ENCODE data around the gene OPA1.

- no peak for TF ChIP-seq CTCF (conservative IDR thresholded peaks at IDR 0.05; ENCODE audit: low read depth, low read length)
- no peak for TF ChIP-seq EZH2 (IDR thresholded peaks at IDR 0.05; ENCODE audit: borderline replicate concordance, low read depth, low read length, poor library complexity, severe bottlenecking)
These were observed 3.0 kb downstream of the OPA1 start for GRCh38 chr3:193595939-193596487.

All from A673 (cell line).